Stimulated activated CD4-positive, alpha-beta T cell treated with anti-CD3 and anti-CD28 coated beads, Interleukin-4, amount 100 ng/mL, for 1 hour (primary cell): Measurements from ENCODE around the gene RYK.
A peak's percentile ranks its signal among the peaks of the same experiment; 100 is the strongest.
"Not testable (repeated sequence)": the region's sequence is repeated elsewhere in the genome, so short reads cannot be mapped to it uniquely, and the experiment has no call there.

Experiments
- DNase-seq: peaks from one replicate; pipeline ENCODE4 v3.0.0-alpha.2; 2020

RYK gene

GRCh38 chr3:134253475-134254226 lies 3.0 kb upstream of the RYK start:
- no peak for DNase-seq

- no peak for DNase-seq
These were observed 2.1 kb upstream of the RYK start for GRCh38 chr3:134252766-134253165.

GRCh38 chr3:134251731-134252391 lies 1.2 kb upstream of the RYK start:
- no peak for DNase-seq

GRCh38 chr3:134249935-134250716 lies 533 bp downstream of the RYK start:
- DNase-seq: peak; percentile 51

GRCh38 chr3:134249296-134249841 lies 1.3 kb downstream of the RYK start:
- DNase-seq: no peak

- no peak for DNase-seq
These were observed 5.7 kb downstream of the RYK start for GRCh38 chr3:134244921-134245320.

- DNase-seq: no peak
These were observed 7.7 kb downstream of the RYK start for GRCh38 chr3:134242649-134243617.

- no peak for DNase-seq
These were observed 11.1 kb downstream of the RYK start for GRCh38 chr3:134239538-134239937.

- DNase-seq: no peak
These were observed 13.1 kb downstream of the RYK start for GRCh38 chr3:134237454-134238145.

GRCh38 chr3:134236505-134237170 lies 14.0 kb downstream of the RYK start:
- no peak for DNase-seq

GRCh38 chr3:134235577-134236076 lies 15.0 kb downstream of the RYK start:
- DNase-seq: no peak

GRCh38 chr3:134232951-134233350 lies 17.7 kb downstream of the RYK start:
- DNase-seq: no peak

- no peak for DNase-seq
These were observed 18.5 kb downstream of the RYK start for GRCh38 chr3:134232151-134232550.

- no peak for DNase-seq
These were observed 19.5 kb downstream of the RYK start for GRCh38 chr3:134231131-134231530.

GRCh38 chr3:134229038-134229437 lies 21.6 kb downstream of the RYK start:
- no peak for DNase-seq

GRCh38 chr3:134228479-134228878 lies 22.2 kb downstream of the RYK start:
- DNase-seq: no peak

- no peak for DNase-seq
These were observed 22.6 kb downstream of the RYK start for GRCh38 chr3:134228035-134228434.

GRCh38 chr3:134224796-134225156 lies 25.9 kb downstream of the RYK start:
- not testable (repeated sequence) for DNase-seq

GRCh38 chr3:134222835-134223234 lies 27.8 kb downstream of the RYK start:
- DNase-seq: no peak

GRCh38 chr3:134216851-134217250 lies 33.8 kb downstream of the RYK start:
- DNase-seq: no peak

GRCh38 chr3:134216191-134216764 lies 34.4 kb downstream of the RYK start:
- no peak for DNase-seq
